Left renal cortex interstitium (tissue), 4 donors: ENCODE data around the gene GAB3. TPM values are rescaled to one million over a fixed set of nuclear protein-coding genes. Genes with fewer than 3 reads are reported as not detected.
"Not testable (repeated sequence)": the region's sequence is repeated elsewhere in the genome, so short reads cannot be mapped to it uniquely, and the experiment has no call there.

Experiments used
- DNase-seq, 4 donors: peaks; one replicate each; pipeline ENCODE4 v3.0.0-alpha.2; 2013; ENCODE audit warnings: low read depth in 4 of 4, low spot score in 2 of 4, missing footprints in 1 of 4
- polyA plus RNA-seq, 4 donors: library from polyadenylated mRNA; unstranded; fragments of 120-200 nt; gene quantifications; one replicate each; pipeline ENCODE4 v1.2.1, GENCODE V29; 2013; ENCODE audit not compliant: insufficient read length in 4 of 4

The GAB3 gene
- polyA plus RNA-seq, 4 donors, result 2.0 to 2.4 (median 2.3) TPM

DNA sequence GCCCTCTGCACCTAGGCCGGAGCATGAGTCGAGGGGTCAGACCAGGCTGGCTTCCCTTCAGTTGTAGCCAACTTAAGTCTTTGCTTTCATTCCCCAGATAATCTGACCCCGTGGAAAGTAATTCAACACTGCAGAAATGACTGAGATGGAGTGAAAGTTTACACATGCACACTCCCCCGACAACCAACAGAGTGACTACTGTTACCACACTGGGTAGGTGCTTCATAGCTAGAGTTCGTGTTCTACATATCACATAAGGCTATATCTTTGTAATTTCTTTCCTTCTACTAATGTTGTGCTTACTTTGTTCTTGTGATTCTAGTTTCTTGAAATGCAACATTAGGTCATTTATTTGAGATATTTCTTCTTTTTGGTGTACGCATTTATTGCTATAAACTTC is 90.3 kb downstream of the GAB3 start:
- no peak for DNase-seq

DNA sequence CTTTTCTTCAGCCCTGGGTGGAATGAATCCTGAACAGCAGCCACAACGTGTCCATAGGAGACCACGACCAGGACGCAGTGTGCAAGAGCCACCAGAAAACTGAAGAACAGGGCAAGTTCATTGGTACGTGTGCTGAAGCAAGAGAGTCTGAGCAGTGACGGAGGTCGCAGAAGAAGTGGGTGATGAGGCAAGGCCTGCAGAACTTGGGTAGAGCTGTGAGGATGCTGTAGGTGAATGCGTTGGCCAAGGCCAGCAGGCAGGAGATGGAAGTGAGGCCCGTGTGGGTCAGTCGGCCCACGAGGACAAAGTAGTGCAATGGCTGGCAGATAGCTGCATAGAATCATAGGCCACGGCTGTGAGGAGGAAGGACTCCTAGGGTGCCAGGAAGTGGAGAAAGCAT is 91.9 kb downstream of the GAB3 start:
- DNase-seq, result no peak

- no peak for DNase-seq
Measured at GRCh38 chrX:154658187-154658586, 92.7 kb downstream of the GAB3 start.

GRCh38 chrX:154657226-154657805 is 93.6 kb downstream of the GAB3 start:
- no peak for DNase-seq

DNA sequence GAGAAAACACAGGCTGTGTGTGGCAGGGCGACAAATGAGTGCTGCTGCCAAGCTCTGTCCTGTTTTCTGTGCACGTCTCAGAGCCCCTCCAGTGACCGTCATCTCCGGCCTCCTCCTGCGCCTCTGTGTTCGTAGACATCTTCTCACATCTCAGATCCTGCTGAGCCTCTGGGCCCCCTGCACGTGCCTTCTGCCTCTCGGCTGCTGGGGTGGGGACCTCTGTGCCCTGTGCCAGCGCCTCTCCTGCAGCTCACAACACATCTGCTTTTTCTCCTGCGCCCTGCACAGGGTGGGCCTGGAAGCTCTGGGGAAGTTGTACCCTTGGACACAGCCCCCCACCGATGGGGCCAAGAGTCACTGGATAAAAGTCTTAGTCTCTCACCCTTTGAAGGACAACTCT is 95.1 kb downstream of the GAB3 start:
- no peak for DNase-seq

DNA sequence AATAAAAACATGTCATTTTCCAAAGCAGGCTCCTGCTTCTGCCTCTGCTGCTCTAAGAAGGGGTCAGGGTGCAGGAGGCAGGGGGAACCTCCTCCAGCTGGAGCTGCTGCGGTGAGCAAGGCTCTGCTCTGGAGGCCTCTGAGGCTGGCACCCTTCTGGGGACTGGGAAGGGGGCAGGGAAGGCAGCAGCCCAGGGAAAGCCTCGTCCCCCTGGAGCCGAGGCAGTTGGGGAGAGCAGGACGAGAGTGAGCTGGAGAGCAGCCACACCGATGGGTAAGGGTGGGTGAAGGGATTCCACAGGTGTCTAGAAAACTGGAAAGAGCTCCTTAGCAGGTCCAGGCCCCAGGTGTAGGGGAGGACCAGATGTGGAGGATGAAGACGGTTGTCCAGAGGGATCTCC is 95.5 kb downstream of the GAB3 start:
- DNase-seq, result no peak

GRCh38 chrX:154654925-154655324 is 96.0 kb downstream of the GAB3 start:
- DNase-seq, result no peak

DNA sequence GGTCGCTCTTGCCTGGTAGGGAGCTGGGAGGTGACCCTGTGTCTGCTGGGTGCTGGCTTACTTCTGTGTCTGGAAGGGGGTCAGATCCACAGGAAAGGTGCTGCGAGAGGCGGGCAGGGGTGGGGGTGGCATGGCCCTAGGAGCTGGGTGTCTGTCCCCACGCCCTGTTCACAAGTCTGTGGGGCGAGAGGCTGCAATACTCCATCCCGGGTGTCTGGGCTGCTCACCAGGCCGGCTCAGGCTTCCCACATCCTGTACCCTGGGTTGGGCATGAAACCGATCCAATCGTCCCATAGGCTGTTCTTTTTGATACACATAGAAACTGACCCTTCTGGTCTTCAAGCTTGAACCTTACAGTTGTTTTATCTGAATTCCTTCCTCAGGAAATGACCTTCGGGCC is 96.5 kb downstream of the GAB3 start:
- DNase-seq, result no peak

DNA sequence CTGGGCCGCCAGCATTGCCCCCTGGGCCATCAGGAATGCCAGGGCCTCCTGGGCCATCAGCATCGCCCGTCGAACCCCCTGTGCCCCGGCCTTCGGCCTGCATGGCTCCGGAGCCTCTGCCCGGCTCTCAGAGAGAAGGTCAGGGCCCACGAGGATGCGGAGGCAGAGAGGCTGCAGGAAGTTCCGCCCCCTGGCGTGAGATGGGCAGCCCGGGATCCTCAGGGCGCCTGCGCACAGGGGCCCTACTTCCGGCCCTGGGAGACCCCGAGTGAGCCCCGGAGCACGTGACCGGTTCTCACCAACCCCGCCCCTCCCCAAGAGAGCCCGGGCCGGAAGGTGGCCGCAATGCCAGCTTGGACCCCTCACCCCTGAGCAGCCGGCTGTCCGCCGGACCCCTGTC is 97.5 kb downstream of the GAB3 start, which contains the start of gene CTAG2:
TSS of gene CTAG2 (minus strand) at position 167 of the 400 bp plus-strand sequence. CDS start at position 103, 64 bp downstream.
- DNase-seq, result not testable (repeated sequence)

- DNase-seq, result no peak
Measured at GRCh38 chrX:154653048-154653401, 97.9 kb downstream of the GAB3 start.

DNA sequence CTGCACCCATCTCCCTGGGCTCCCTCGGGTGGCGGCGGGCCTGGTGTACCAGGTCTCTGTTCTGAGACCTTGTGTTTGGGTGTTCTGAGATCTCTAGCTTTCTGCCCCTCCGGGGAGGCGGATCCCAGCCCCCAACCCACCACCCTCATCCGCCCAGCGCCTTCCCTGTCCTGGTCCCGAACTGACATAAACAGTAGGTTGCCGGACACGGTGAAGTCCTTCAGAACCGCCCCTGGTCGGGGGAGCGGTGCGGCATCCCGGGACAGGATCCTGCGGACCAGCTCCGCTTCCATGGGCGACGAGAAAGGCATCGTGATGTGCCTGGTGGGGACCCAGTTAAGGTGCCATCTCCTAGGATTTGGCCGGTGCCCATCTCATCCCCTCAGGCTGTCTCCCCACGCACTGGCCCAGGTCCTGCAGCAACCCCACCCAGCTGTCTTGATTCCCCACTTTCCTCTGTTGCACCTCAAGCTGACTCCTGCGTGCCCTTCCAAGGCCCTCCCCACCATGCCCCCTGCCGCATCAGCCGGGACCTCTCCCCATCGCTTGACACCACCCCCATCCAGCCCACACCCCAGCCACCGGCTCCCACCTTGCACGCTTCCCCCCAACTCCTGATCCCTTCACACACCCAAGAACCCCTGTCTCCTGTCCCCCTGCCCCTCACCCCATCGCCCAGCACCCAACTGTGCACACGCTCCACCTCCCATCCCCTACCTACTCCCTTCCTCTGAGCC is 98.4 kb downstream of the GAB3 start:
- no peak for DNase-seq

DNA sequence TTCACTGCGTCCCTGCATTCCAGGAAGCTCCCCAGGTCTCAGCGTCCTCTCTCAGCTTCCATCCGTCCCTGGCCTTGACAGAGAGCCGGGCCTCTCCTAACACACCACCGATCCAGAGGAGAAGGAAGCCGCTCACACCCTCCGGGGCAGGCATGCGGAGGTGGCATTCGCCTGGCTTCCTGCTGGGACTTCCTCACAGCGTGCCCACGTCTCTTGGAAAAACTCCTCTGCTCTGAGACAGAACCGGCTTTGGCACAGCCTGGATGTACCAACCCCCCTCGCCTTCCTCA is 100.7 kb downstream of the GAB3 start:
- no peak for DNase-seq

- no peak for DNase-seq
Measured at GRCh38 chrX:154649503-154650220, 101.2 kb downstream of the GAB3 start.

DNA sequence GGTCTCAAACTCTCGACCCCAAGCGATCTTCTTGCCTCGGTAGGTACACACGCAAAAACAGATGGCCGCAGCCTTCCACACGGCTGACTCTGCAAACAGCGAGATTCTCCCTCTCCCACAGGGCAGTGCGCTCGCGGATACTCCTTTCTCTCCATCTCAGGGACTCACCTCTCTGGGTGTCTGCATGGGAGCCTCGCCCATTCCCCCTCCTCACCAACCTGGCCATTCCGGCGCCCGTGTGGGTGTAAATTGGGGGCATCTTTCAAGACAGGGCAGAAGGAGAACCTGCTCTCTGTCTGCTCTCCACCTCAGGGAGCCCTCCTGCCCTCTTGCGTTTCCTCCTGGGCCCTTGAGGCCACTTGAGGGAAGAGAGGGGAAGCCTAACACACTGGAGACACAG is 101.9 kb downstream of the GAB3 start:
- no peak for DNase-seq

DNA sequence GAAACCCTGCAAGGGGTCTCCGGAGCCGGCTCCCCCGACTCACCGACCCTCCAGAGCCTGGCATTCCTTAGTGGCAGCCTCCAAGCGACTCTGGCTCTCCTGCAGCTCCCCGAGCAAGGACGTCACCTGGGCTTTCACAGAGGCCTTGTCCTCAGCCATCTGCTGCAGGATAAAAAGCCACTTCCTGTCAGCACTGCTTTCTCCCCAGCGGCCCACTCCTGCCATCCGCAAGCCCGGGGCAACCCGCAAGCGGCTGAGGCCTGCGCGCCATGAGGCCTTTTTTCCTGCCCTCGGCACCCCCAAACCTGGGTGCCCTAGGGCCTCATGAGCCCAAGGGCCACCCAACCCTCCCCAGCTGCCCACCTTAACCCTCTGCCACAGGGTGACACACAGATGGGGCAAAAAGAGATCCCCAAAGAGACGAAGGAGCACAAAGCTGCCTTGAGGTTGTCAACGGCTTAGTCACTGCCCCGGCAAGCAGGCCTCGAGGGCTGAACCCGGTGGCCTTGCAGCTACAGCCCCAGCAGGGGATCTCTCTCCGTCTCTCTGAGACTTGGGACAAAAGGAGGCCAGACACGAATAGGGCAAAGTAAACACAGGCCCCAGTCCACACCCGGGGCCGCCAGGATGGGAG is 105.0 kb downstream of the GAB3 start:
- not testable (repeated sequence) for DNase-seq

GRCh38 chrX:154643708-154644107 is 107.2 kb downstream of the GAB3 start:
- not testable (repeated sequence) for DNase-seq

DNA sequence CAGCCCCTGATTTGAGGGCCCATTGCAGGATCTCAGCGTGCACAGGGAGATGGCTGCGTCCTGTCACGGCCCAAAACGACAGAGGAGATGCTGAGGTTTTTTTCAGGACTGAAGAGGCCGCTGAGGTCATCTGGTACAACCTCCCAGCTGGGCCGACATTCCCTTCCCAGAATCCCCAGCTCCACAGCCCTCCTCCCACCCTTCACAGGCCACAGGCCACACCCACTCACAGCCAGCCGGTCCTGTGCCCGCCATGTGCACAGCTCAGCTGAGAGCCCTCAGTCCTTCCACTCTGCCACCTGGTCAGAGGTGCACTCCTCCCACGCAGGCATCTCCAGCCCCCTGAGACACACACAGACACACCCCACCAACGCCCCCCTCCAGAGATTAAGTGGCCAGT is 109.1 kb downstream of the GAB3 start:
- not testable (repeated sequence) for DNase-seq

DNA sequence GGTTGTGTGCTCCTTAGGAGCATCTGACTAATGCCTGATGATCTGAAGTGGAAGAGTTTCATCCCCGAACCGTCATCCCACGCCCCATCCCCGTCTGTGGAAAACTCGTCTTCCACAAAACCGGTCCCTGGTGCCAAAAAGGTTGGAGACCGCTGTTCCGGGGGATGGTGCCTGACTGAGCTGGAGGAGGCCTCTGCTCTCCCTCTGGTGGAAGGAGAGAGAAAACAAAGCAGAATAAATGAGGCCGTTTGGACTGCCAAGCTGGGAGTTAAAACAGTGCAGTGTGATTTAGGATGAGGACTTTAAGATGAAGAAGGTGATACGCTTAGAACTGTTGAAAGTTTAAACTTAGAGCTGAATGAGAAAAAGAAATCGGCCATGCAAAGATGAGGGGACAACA is 117.2 kb downstream of the GAB3 start:
- not testable (repeated sequence) for DNase-seq

DNA sequence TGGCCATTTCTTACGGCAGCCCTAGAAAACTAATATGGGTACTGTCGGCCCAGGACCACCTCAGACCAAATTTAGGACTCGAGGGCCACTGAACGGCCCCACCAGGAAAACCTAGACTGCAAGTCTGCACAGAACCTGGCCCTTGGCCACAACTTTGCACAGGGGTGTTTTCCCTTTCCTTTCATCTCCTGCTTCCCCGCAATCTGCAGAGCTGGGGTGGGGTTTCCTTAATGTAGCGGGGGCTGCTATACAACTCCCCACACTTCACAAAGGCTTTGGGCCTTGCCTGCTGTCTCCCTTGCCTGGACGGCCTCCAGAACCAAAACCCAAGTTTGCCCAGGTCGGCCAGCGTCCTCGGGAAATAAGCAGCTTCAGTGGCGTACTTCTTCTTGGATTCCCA is 119.9 kb downstream of the GAB3 start:
- not testable (repeated sequence) for DNase-seq

DNA sequence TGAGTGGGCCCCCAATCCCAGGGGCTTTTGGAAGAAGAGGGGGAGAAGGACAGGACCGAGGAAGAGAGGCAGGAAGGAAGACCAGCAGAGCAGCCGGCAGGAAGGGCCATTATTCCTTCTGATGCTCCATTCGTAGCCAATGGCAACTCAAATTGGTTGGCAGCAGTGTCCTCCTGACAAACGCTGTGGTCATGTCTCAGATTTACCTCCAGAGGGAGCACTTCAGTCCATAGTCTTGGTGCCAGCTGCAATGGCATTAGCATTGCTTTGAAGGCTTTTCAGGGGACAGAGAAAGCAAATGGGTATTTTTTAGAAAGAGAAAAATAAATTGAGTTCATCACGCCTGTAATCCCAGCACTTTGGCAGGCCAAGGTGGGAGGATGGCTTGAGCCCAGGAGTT is 121.9 kb downstream of the GAB3 start:
- DNase-seq, result not testable (repeated sequence)
